HG02642 (cell line): Measurements from ENCODE around the gene CUL5.

Experiments
- ATAC-seq: cut with Tn5 transposase; IDR thresholded peaks from one replicate; pipeline ENCODE4 v1.9.1; 2021; ENCODE audit warnings: mild to moderate bottlenecking; ENCODE audit not compliant: unreplicated experiment, poor library complexity

CUL5 gene

GRCh38 chr11:108008656-108009496 is at the start of gene CUL5:
CUL5 (plus strand) TSS chr11:108008898; CDS start chr11:108009349, 451 bp downstream.
- peak; percentile 91 for ATAC-seq

GRCh38 chr11:107961480-107961879 is 47.2 kb upstream of the CUL5 start:
- ATAC-seq: no peak

- no peak for ATAC-seq
These were observed 46.5 kb upstream of the CUL5 start for GRCh38 chr11:107962181-107962580.

DNA sequence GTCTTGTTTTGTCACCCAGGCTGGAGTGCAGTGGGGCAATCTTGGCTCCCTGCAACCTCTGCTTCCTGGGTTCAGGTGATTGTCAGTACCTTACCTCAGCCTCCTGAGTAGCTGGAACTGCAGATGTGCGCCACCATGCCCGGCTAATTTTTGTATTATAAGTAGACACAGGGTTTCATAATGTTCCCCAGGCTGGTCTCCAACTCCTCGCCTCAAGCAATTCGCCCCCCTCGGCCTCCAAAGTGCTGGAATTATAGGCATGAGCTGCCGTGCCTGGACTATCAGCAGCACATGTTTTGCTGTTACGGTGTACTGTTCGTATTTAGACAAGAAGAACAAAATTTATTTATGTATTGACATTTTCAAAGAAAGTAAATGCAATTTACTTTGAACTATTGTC is 45.6 kb upstream of the CUL5 start:
- no peak for ATAC-seq

GRCh38 chr11:107969219-107969618 is 39.5 kb upstream of the CUL5 start:
- ATAC-seq: no peak

DNA sequence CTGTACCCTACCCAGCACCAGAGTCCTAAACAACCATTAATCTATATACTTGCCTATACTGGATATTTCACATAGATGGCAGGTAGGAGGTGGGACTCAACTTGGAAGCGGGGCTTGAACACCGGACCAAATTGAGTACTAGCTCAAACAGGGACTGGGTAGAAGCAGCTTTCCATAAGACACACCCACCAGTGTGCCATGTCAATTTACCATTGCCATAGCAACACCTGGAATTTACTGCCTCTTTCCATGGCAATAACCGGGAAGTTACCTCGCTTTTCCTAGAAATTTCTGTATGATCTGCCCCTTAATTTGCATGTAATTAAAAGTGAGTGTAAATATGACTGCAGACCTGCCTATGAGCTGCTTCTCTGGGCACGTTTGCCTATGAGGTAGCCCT is 38.6 kb upstream of the CUL5 start:
- ATAC-seq: no peak

DNA sequence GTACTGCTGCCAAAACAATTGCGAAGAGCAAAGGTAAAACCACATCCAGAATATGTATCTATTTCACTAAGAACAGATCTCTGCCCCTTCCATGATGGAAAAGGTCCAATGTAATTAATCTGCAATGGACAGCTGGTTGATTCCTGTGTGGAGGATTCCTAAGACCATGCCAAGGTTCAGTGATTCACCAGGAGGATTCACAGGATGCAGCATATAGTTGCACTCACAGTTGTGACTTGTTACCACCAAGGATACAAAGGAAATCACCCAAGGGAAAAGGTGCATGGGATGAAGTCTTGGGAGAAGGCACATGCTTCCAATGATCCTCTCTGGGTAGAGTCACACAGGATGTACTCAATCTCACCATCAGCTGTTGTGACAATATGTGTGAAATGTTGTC is 35.1 kb upstream of the CUL5 start:
- no peak for ATAC-seq

GRCh38 chr11:107988397-107989158 is 20.1 kb upstream of the CUL5 start:
- ATAC-seq: no peak

- no peak for ATAC-seq
These were observed 16.8 kb upstream of the CUL5 start for GRCh38 chr11:107991868-107992414.

DNA sequence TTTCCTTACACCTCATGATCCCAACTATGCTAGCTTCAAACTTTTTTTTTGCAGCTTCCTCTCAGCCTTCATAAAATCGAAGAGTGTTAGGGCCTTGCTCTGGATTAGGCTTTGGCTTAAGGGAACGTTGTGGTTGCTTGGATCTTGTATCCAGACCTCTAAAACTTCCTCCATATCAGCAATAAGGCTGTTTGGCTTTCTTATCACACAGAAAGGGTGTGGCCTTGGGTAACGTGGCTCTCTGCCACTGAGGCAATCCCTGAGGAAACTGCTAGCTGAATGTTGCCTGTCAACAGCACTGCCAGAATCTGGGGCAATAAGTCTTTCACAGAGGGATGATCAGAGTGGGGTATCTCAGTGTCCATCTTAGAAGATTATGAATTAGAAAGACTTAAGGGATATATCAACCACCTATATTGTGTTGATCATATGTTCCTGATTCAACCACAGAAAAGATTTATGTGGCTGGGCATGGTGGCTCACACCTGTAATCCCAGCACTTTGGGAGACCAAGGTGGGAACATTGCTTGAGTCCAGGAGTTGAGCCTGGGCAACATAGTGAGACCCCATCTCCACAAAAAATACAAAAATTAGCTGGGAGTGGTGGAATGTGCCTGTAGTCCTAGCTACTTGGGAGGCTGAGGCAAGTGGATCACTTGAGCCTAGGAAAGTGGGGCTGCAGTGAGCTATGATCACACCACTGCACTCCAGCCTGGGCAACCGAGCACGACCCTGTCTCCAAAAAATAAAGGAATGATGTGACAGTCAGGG is 12.5 kb upstream of the CUL5 start:
- no peak for ATAC-seq

DNA sequence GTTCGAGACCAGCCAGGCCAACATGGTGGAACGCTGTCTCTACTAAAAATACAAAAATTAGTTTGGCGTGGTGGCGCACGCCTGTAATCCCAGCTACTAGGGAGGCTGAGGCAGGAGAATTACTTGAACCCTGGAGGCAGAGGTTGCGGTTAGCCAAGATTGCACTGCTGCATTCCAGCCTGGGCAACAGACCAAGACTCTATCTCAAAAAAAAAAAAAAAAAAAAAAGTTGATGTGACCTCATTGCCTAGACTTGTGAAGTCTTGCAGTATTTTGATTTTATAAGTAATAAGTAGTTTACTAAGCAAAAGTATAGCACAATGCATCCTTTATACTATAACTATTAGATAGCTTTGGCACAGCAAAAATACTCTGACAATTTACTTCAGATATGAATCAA is 9.9 kb upstream of the CUL5 start:
- ATAC-seq: no peak

DNA sequence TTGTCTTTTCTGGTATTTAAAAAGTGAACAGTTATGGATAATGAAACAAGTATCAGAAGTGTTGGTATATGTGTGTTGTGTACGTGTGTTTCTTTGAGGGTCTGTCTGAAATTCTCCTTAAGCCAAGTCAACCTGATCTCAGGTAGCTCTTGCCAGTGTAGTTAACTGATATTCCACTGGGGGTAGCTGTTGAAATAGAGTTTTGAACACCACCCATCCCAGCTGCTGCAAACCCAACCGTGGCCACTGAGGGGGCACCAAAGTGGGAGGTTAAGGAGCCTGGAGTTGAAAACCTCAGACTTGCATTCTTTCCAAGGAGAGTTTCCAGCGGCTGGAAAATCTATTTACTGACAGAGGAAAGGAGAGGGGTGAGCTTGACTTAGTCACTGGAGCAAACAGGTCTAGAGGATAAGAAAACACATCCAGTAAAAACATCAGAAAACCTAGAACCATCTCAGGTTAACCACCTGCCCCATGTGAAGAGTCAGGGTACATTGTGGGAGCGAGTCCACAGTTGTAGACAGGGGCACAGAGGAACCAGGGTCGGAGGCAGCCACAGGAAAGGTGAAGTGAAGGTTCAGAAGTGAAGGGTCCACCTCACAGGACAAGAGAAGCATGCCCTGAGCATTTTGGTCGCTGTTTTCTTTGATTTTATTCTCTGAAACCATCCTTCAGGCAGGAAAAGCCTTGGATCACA is 8.8 kb upstream of the CUL5 start:
- ATAC-seq: peak; percentile 93

- ATAC-seq: no peak
These were observed 6.2 kb upstream of the CUL5 start for GRCh38 chr11:108002476-108002875.

- ATAC-seq: no peak
These were observed 5.1 kb upstream of the CUL5 start for GRCh38 chr11:108003623-108004022.

- no peak for ATAC-seq
These were observed 879 bp upstream of the CUL5 start for GRCh38 chr11:108007819-108008218.

- ATAC-seq: no peak
These were observed 1.0 kb downstream of the CUL5 start for GRCh38 chr11:108009497-108010370.

DNA sequence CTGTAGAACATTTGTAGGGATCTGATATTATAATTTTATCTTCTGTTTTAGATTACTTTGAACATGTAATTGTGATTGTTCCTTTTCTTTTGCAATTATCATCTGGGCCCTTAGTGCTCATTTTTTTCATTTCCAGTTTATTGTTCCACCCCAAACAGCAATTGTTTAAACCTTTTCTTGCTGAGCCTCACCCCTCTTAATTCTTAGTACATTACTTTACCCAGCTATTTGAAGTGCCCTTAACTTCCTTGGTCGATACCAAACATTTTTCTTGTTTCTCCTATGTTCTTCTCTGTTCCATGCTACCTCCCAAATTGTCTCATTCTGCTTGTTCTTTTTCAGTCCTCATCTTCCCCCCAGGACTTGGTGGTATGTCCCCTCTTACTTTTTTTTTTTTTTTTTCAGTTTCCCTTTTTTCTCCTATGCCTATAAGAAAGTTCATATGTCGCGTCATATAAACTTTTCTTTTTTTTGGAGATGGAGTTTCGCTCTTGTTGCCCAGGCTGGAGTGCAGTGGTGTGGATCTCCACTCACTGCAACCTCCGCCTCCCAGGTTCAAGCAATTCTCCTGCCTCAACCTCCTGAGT is 3.5 kb downstream of the CUL5 start:
- no peak for ATAC-seq

GRCh38 chr11:108016647-108017046 is 7.9 kb downstream of the CUL5 start:
- no peak for ATAC-seq

DNA sequence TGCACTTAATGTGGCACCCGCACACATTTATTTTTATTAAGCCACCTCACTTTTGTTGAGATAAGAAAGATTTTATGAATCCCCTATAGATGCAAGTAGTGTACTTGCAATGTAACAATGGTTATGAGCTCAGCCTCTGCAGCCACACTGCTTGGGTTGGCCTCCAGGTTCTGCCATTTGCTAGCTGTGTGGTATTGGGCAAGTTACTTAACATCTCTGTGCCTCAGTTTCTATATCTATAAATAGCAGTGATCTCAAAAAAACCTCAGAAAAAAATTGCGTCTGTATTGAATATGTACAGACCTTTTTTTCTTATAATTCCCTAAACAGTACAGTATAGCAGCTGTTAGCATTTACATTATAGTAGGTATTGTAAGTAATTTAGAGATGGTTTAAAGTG is 10.0 kb downstream of the CUL5 start:
- no peak for ATAC-seq
